Astrocyte (in vitro differentiated cells and primary cell): ENCODE data around the gene CFAP52. TPM values are rescaled to one million over a fixed set of nuclear protein-coding genes. Genes with fewer than 3 reads are reported as not detected.

ENCODE experiments used
- DNase-seq: peaks from one replicate; pipeline ENCODE4 v3.0.0-alpha.2; 2010; ENCODE audit warnings: low read depth
- FAIRE-seq: peaks from 2 replicates; lab custom pipeline; 2011; peaks lifted over from hg19 to GRCh38; lab: Jason Lieb, UNC
- H2AFZ ChIP-seq: 2 replicates; pipeline ENCODE4 v1.6.0; 2012; ENCODE audit warnings: low read depth, low read length, inconsistent platforms
- H3K27ac ChIP-seq: 2 replicates; pipeline ENCODE4 v1.5.1; 2011; ENCODE audit warnings: low read depth, low read length, inconsistent platforms
- H3K27me3 ChIP-seq: 2 replicates; pipeline ENCODE4 v1.6.0; 2011; ENCODE audit warnings: low read length, inconsistent platforms; ENCODE audit not compliant: insufficient read depth
- H3K36me3 ChIP-seq: 2 replicates; pipeline ENCODE4 v1.5.1; 2011; ENCODE audit warnings: low read length, inconsistent platforms; ENCODE audit not compliant: insufficient read depth
- H3K4me1 ChIP-seq: 2 replicates; pipeline ENCODE4 v1.5.1; 2011; ENCODE audit warnings: low read length, inconsistent platforms; ENCODE audit not compliant: insufficient read depth
- H3K4me2 ChIP-seq: 2 replicates; pipeline ENCODE4 v1.6.0; 2012; ENCODE audit warnings: low read length, inconsistent platforms
- H3K4me3 ChIP-seq: 2 replicates; pipeline ENCODE4 v1.5.1; 2011; ENCODE audit warnings: low read depth, mild to moderate bottlenecking, low read length, inconsistent platforms; ENCODE audit not compliant: insufficient read depth
- H3K79me2 ChIP-seq: 2 replicates; pipeline ENCODE4 v1.6.0; 2012; ENCODE audit warnings: mild to moderate bottlenecking, low read length, inconsistent platforms; ENCODE audit not compliant: insufficient read depth
- H3K9ac ChIP-seq: 2 replicates; pipeline ENCODE4 v1.6.0; 2012; ENCODE audit warnings: mild to moderate bottlenecking, low read length, inconsistent platforms
- H3K9me3 ChIP-seq: 2 replicates; pipeline ENCODE4 v1.5.1; 2012; ENCODE audit warnings: low read depth, mild to moderate bottlenecking, low read length, inconsistent platforms; ENCODE audit not compliant: insufficient read depth
- H4K20me1 ChIP-seq: 2 replicates; pipeline ENCODE4 v1.6.0; 2012; ENCODE audit warnings: low read length, inconsistent platforms; ENCODE audit not compliant: insufficient read depth
- H3K27ac Mint-ChIP-seq: one replicate; pipeline ENCODE4 v1.8.0; 2021; ENCODE audit warnings: mild to moderate bottlenecking, mixed read lengths; ENCODE audit not compliant: unreplicated experiment
- H3K27me3 Mint-ChIP-seq: one replicate; pipeline ENCODE4 v1.8.0; 2021; ENCODE audit warnings: low read depth, mixed read lengths; ENCODE audit not compliant: unreplicated experiment
- H3K36me3 Mint-ChIP-seq: one replicate; pipeline ENCODE4 v1.8.0; 2021; ENCODE audit warnings: low read depth, mixed read lengths; ENCODE audit not compliant: unreplicated experiment
- H3K4me1 Mint-ChIP-seq: one replicate; pipeline ENCODE4 v1.8.0; 2021; ENCODE audit warnings: low read depth, mixed read lengths; ENCODE audit not compliant: unreplicated experiment
- H3K4me3 Mint-ChIP-seq: one replicate; pipeline ENCODE4 v1.8.0; 2021; ENCODE audit warnings: mild to moderate bottlenecking, moderate library complexity, mixed read lengths; ENCODE audit not compliant: unreplicated experiment
- H3K9me3 Mint-ChIP-seq: one replicate; pipeline ENCODE4 v1.8.0; 2021; ENCODE audit warnings: mild to moderate bottlenecking, mixed read lengths; ENCODE audit not compliant: unreplicated experiment
- CTCF ChIP-seq: IDR thresholded peaks from 2 replicates; pipeline ENCODE4 v1.5.1; 2011; ENCODE audit warnings: low read depth, mild to moderate bottlenecking, inconsistent platforms, low read length, moderate library complexity; ENCODE audit not compliant: insufficient read depth
- EZH2 ChIP-seq: IDR thresholded peaks from 2 replicates; pipeline ENCODE4 v1.6.1; 2012; ENCODE audit warnings: mild to moderate bottlenecking, low read length, inconsistent platforms; ENCODE audit not compliant: insufficient read depth
- total RNA-seq: library from RNA; stranded (reverse); gene quantifications from 2 replicates; pipeline ENCODE4 v1.2.1, GENCODE V29; 2021

CFAP52 gene
- total RNA-seq, 1 donor from 2014 or later: not detected

GRCh38 chr17:9684955-9685621 lies 108.6 kb downstream of the CFAP52 start:
- Histone ChIP-seq H3K36me3 (no peaks in the 10 kb centered on the region), H3K9me3 (peaks cover 5% of the 10 kb centered on the region), H3K9ac (no peak overlapping the region), H4K20me1 (no peaks in the 10 kb centered on the region), H3K27ac (no peak overlapping the region), H3K4me1 (no peaks in the 10 kb centered on the region), H3K4me3 (no peak overlapping the region), H3K27me3 (no peaks in the 10 kb centered on the region), H2AFZ (no peak overlapping the region), H3K79me2 (no peaks in the 10 kb centered on the region), H3K4me2 (no peak overlapping the region)
- H3K9me3 Mint-ChIP-seq: peaks cover 2% of the 10 kb centered on the region
- TF ChIP-seq CTCF (no peak), EZH2 (no peak)
- peaks cover 31% of the 10 kb centered on the region for H3K36me3 Mint-ChIP-seq
- no peak overlapping the region for H3K4me3 Mint-ChIP-seq
- peak; percentile 35 for DNase-seq
- no peak for FAIRE-seq
- H3K27ac Mint-ChIP-seq: peak overlapping the region; percentile 31
- H3K4me1 Mint-ChIP-seq: peaks cover 4% of the 10 kb centered on the region
- no peaks in the 10 kb centered on the region for H3K27me3 Mint-ChIP-seq

Other genes starting within 250 kb of the CFAP52 start
- gene STX8, start 822 bp upstream of the CFAP52 start, total RNA-seq: 54.4 and 54.8 TPM in 2 replicates
- 5.3 and 7.0 TPM in 2 replicates for gene USP43, start 68.9 kb downstream of the CFAP52 start, total RNA-seq
- not detected in 2 replicates for gene DHRS7C, start 214.9 kb downstream of the CFAP52 start, total RNA-seq
- not detected in 2 replicates for gene GSG1L2, start 245.4 kb downstream of the CFAP52 start, total RNA-seq
- gene GLP2R, start 249.3 kb downstream of the CFAP52 start, total RNA-seq: 0.17 and 0.41 TPM in 2 replicates